DND-41 (cell line): ENCODE data around the gene GPNMB.
A peak's percentile ranks its signal among the peaks of the same experiment; 100 is the strongest.

ENCODE experiments used
- ATAC-seq: fragments of 200-7000 bp; cut with Tn5 transposase; 3 replicates; pipeline ENCODE4 v1.9.1; 2021; ENCODE audit warnings: low read depth; ENCODE audit not compliant: insufficient read depth
- DNase-seq: peaks from one replicate; pipeline ENCODE4 v3.0.0-alpha.2; 2020
- H2AFZ ChIP-seq: 2 replicates; pipeline ENCODE4 v1.6.0; 2012; ENCODE audit warnings: low read depth, low read length
- H3K27ac ChIP-seq: 2 replicates; pipeline ENCODE4 v1.5.1; 2012; ENCODE audit warnings: low read length, inconsistent platforms
- H3K27me3 ChIP-seq: fragments of 200-600 bp; sonication (generic); 2 replicates; pipeline ENCODE4 v1.6.0; 2012; ENCODE audit warnings: low read length, mild to moderate bottlenecking, inconsistent platforms; ENCODE audit not compliant: insufficient read depth, poor library complexity
- H3K36me3 ChIP-seq: 2 replicates; pipeline ENCODE4 v1.5.1; 2012; ENCODE audit warnings: low read length, inconsistent platforms; ENCODE audit not compliant: insufficient read depth
- H3K4me1 ChIP-seq: 2 replicates; pipeline ENCODE4 v1.5.1; 2012; ENCODE audit warnings: mild to moderate bottlenecking, low read length; ENCODE audit not compliant: insufficient read depth
- H3K4me2 ChIP-seq: 2 replicates; pipeline ENCODE4 v1.6.0; 2012; ENCODE audit warnings: mild to moderate bottlenecking, moderate library complexity, low read length, inconsistent platforms; ENCODE audit not compliant: insufficient read depth
- H3K4me3 ChIP-seq, 2 experiments: fragments of 200-600 bp in 1 of 2; shearing (Covaris generic) in 1 of 2; 2 replicates each; pipeline ENCODE4 v1.5.1; 2012 to 2016; ENCODE audit warnings: inconsistent platforms in 2 of 2, low read length in 2 of 2, mild to moderate bottlenecking in 2 of 2, low read depth in 1 of 2, moderate library complexity in 1 of 2
- H3K79me2 ChIP-seq: 2 replicates; pipeline ENCODE4 v1.6.0; 2012; ENCODE audit warnings: low read length, inconsistent platforms; ENCODE audit not compliant: insufficient read depth
- H3K9ac ChIP-seq: 2 replicates; pipeline ENCODE4 v1.6.0; 2012; ENCODE audit warnings: low read depth, mild to moderate bottlenecking, inconsistent platforms, low read length, moderate library complexity
- H3K9me3 ChIP-seq: 2 replicates; pipeline ENCODE4 v1.5.1; 2012; ENCODE audit warnings: low read length, moderate library complexity, mild to moderate bottlenecking, inconsistent platforms; ENCODE audit not compliant: insufficient read depth, severe bottlenecking
- H4K20me1 ChIP-seq: 2 replicates; pipeline ENCODE4 v1.6.0; 2012; ENCODE audit warnings: low read length; ENCODE audit not compliant: insufficient read depth
- EZH2 ChIP-seq: IDR thresholded peaks from 3 replicates; pipeline ENCODE4 v1.6.1; 2012; ENCODE audit warnings: borderline replicate concordance, low read depth, mild to moderate bottlenecking, moderate library complexity, low read length, inconsistent platforms; ENCODE audit not compliant: severe bottlenecking
- TF ChIP-seq, protein P1 (sequence below): IDR thresholded peaks from 2 replicates; pipeline ENCODE4 v1.5.1; 2012; ENCODE audit warnings: borderline replicate concordance, low read length, moderate library complexity, mild to moderate bottlenecking; ENCODE audit not compliant: poor library complexity, severe bottlenecking; ENCODE audit errors: extremely low read depth

GPNMB gene

DNA sequence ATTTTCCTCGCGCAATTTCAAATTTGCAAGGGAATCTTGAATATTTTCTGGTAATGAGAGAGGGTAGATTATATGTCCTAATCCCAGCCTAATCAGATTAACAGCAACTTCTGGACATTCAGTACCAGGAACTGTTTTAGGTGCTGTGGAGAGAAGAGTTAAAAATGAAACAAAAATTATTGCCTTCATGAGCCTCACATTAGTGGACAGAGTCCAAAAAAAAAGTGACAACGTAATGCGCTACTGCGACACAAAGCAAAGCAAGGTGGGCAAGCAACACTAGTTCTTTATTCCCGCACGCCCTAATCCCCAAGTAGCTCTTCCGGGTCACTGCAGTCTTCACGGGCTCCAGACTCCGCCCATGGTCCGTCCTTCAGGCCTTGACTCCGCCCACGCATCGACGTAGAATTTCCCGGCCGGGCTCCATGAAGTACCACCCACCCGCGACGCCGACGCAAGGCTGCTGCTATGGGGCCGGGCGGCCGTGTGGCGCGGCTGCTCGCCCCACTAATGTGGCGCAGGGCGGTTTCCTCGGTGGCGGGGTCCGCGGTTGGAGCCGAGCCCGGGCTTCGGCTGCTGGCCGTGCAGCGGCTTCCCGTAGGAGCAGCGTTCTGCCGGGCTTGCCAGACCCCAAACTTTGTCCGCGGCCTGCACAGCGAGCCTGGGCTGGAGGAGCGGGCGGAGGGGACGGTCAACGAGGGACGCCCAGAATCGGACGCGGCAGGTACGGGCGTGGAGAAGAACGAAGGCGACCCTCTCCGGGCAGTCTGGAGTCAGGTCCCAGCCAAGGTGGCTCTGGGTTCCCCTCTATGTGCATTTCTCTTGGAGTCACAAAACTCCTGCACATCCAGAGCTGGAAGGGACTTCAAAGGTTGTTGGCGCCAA lies 52.6 kb downstream of the GPNMB start, which contains the start of gene MALSU1:
Gene MALSU1 (plus strand): TSS at position 455 of the 885 bp plus-strand sequence. CDS start 14 bp downstream, at position 469.
- Histone ChIP-seq H3K4me3 (peak within 1 kb of the TSS; percentile 98 to 100), H4K20me1 (peaks cover 14% of the 10 kb centered on the region; the same call in 1 of the 2 replicates), H3K9ac (peak within 1 kb of the TSS; percentile 96), H3K36me3 (peaks cover 22% of the 10 kb centered on the region), H3K27me3 (no peaks in the 10 kb centered on the region), H3K4me1 (peaks cover 46% of the 10 kb centered on the region), H3K79me2 (peaks cover 49% of the 10 kb centered on the region), H3K27ac (peak within 1 kb of the TSS; percentile 85), H2AFZ (peak within 1 kb of the TSS; percentile 84), H3K9me3 (no peaks in the 10 kb centered on the region), H3K4me2 (peak within 1 kb of the TSS; percentile 95)
- ATAC-seq (peak; percentile 99), DNase-seq (peak; percentile 97)
- TF ChIP-seq, protein P1, sequence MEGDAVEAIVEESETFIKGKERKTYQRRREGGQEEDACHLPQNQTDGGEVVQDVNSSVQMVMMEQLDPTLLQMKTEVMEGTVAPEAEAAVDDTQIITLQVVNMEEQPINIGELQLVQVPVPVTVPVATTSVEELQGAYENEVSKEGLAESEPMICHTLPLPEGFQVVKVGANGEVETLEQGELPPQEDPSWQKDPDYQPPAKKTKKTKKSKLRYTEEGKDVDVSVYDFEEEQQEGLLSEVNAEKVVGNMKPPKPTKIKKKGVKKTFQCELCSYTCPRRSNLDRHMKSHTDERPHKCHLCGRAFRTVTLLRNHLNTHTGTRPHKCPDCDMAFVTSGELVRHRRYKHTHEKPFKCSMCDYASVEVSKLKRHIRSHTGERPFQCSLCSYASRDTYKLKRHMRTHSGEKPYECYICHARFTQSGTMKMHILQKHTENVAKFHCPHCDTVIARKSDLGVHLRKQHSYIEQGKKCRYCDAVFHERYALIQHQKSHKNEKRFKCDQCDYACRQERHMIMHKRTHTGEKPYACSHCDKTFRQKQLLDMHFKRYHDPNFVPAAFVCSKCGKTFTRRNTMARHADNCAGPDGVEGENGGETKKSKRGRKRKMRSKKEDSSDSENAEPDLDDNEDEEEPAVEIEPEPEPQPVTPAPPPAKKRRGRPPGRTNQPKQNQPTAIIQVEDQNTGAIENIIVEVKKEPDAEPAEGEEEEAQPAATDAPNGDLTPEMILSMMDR: no peak
- TF ChIP-seq EZH2: no peak

DNA sequence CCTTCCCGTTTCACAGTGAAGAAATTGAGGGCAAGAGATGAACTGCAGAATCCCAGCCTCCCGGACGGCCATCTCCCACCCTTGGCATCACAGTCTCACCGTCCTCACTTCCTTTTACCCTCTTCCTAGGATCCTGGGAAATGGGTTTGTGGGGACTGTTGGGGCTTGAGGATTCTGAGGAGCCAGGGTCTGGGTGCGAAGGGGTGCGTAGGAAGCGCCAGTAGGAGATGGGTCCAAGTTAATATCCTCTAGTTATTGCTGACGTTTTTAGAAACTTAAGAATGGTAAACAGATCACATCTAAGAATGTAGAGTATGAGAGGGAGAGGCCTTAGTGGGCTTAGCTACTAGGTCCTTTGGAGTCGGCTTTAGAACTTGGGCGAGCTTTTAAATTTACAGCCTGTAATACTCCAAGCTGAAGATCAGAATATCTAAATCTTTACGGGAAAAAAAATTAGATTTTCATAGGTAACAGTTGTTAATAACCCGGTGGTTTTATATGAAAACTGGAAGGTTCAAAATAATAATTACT lies 53.3 kb downstream of the GPNMB start:
- Histone ChIP-seq H3K4me2 (peak overlapping the region; percentile 95), H3K9me3 (no peaks in the 10 kb centered on the region), H3K27me3 (no peaks in the 10 kb centered on the region), H3K4me1 (peaks cover 46% of the 10 kb centered on the region), H2AFZ (peak overlapping the region; percentile 84), H3K4me3 (peak overlapping the region; percentile 98 to 100), H4K20me1 (peaks cover 14% of the 10 kb centered on the region; the same call in 1 of the 2 replicates), H3K79me2 (peaks cover 56% of the 10 kb centered on the region), H3K9ac (peak overlapping the region; percentile 96), H3K36me3 (peaks cover 22% of the 10 kb centered on the region), H3K27ac (peak overlapping the region; percentile 83)
- DNase-seq: no peak
- TF ChIP-seq, protein P1: no peak
- no peak for TF ChIP-seq EZH2
- no peak; the same call in 2 of the 3 replicates for ATAC-seq

DNA sequence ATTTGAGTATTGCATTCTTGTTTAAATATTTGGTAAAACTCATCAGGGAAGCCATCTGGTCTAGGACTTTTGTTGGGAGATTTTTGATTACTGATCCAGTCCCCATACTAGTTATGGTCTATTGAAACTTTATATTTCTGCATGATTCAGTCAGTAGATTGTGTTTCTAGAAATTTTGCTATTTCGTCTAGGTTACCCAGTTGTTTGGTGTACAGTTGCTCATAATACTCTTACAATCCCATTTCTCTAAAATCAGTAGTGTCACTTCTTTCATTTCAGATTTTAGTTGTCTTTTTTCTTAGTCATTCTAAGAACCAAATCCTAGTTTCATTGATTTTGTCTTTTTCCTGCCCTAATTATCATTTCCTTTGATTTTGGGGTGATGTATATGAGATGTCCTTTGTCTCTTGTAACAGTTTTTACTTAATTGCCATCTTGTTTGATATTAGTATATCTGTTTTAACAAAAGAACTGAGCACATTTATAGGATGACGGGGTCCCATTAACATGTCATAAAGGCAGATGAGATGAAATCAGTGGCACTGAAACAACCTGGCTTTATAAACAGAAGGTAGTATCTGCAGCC lies 60.5 kb downstream of the GPNMB start:
- DNase-seq (no peak), ATAC-seq (no peak)
- Histone ChIP-seq H2AFZ (no peak overlapping the region), H3K36me3 (peaks cover 57% of the 10 kb centered on the region), H3K4me2 (no peak overlapping the region), H3K9me3 (no peaks in the 10 kb centered on the region), H3K79me2 (peaks cover 53% of the 10 kb centered on the region), H3K4me1 (peaks cover 13% of the 10 kb centered on the region), H3K9ac (no peak overlapping the region), H3K27me3 (no peaks in the 10 kb centered on the region), H4K20me1 (peaks cover 19% of the 10 kb centered on the region; the same call in 1 of the 2 replicates), H3K4me3 (no peak overlapping the region), H3K27ac (no peak overlapping the region)
- TF ChIP-seq, protein P1: no peak
- no peak for TF ChIP-seq EZH2
